OCI-LY7 (cell line): ENCODE measurements around the gene TRIM29. TPM values are rescaled to one million over a fixed set of nuclear protein-coding genes. Genes with fewer than 3 reads are reported as not detected.

Source experiments
- BruUV-seq: library from RNA; stranded (reverse); fragments of 400-500 nt; replicated peaks from 2 replicates; lab custom pipeline; 2021; lab: Mats Ljungman, UMichigan
- CTCF ChIA-PET: fragments of 300-600 bp; sonication (Branson Sonifier 250); formaldehyde crosslinking; loops from one replicate; lab custom pipeline; 2022; ENCODE audit warnings: antibody characterized with exemption; ENCODE audit not compliant: unreplicated experiment; lab: Charles Lee
- POLR2A ChIA-PET: fragments of 300-600 bp; sonication (Branson Sonifier 250); formaldehyde crosslinking; loops from one replicate; lab custom pipeline; 2022; ENCODE audit warnings: antibody characterized with exemption; lab: Charles Lee
- DNase-seq: peaks from one replicate; pipeline ENCODE4 v3.0.0-alpha.2; 2015; ENCODE audit warnings: low spot score
- H2AFZ ChIP-seq: fragments of 200-600 bp; sonication (generic), shearing (Covaris generic); 2 replicates; pipeline ENCODE4 v1.6.1; 2014; ENCODE audit warnings: mild to moderate bottlenecking, antibody characterized with exemption, low read length, moderate library complexity
- H3K27ac ChIP-seq: fragments of 200-600 bp; sonication (generic); 2 replicates; pipeline ENCODE4 v1.5.1; 2014; ENCODE audit warnings: mixed run types, low read depth, mild to moderate bottlenecking, moderate library complexity, low read length, inconsistent platforms; ENCODE audit not compliant: poor library complexity, severe bottlenecking
- H3K36me3 ChIP-seq: fragments of 200-600 bp; sonication (generic); 2 replicates; pipeline ENCODE4 v1.6.1; 2014; ENCODE audit warnings: mild to moderate bottlenecking, antibody characterized with exemption, low read length, moderate library complexity, mixed read lengths; ENCODE audit not compliant: insufficient read depth
- H3K4me1 ChIP-seq: fragments of 200-600 bp; sonication (generic); 2 replicates; pipeline ENCODE4 v1.5.1; 2014; ENCODE audit warnings: mild to moderate bottlenecking, low read length; ENCODE audit not compliant: insufficient read depth, poor library complexity, severe bottlenecking
- H3K4me2 ChIP-seq: fragments of 200-600 bp; sonication (generic); 2 replicates; pipeline ENCODE4 v1.6.1; 2014; ENCODE audit warnings: mild to moderate bottlenecking, low read length
- H3K4me3 ChIP-seq: fragments of 200-600 bp; sonication (generic); 2 replicates; pipeline ENCODE4 v1.5.1; 2014; ENCODE audit warnings: mild to moderate bottlenecking, low read depth, low read length; ENCODE audit not compliant: poor library complexity, severe bottlenecking
- H3K79me2 ChIP-seq: fragments of 200-600 bp; sonication (generic); 2 replicates; pipeline ENCODE4 v1.6.1; 2016; ENCODE audit warnings: low read depth, mild to moderate bottlenecking, low read length, moderate library complexity, mixed read lengths; ENCODE audit not compliant: insufficient read depth
- H3K9me2 ChIP-seq: fragments of 200-600 bp; sonication (generic); 2 replicates; pipeline ENCODE4 v1.6.1; 2016; ENCODE audit warnings: mild to moderate bottlenecking, low read length, mixed read lengths; ENCODE audit not compliant: insufficient read depth
- H3K9me3 ChIP-seq: fragments of 200-600 bp; sonication (generic); 2 replicates; pipeline ENCODE4 v1.6.1; 2014; ENCODE audit warnings: mild to moderate bottlenecking, mixed run types, low read length, mixed read lengths
- H4K20me1 ChIP-seq: fragments of 200-600 bp; sonication (generic); 2 replicates; pipeline ENCODE4 v1.6.1; 2014; ENCODE audit warnings: mild to moderate bottlenecking, antibody characterized with exemption, low read length, moderate library complexity, mixed read lengths; ENCODE audit not compliant: insufficient read depth
- EZH2phosphoT487 ChIP-seq: fragments of 200-600 bp; sonication (generic); IDR thresholded peaks from 2 replicates; pipeline ENCODE4 v1.6.1; 2018; ENCODE audit warnings: low read depth, borderline replicate concordance, mild to moderate bottlenecking, mixed run types, antibody characterized with exemption, low read length, moderate library complexity, mixed read lengths
- intact Hi-C: fragments of 100-400 bp; cut with micrococcal nuclease; formaldehyde crosslinking; loops from one replicate; pipeline ENCODE4 v1.10.0; 2022; ENCODE audit not compliant: unreplicated experiment
- total RNA-seq, 2 experiments: library from RNA; depleted of rRNA in 1 of 2; stranded (reverse); fragments of >200 nt in 1 of 2; shearing (Covaris generic) in 1 of 2; gene quantifications; 2 replicates each; pipeline ENCODE4 v1.2.3, GENCODE V29; 2014 to 2022
- TF ChIP-seq, protein P1 (sequence below): fragments of 200-600 bp; sonication (generic); conservative IDR thresholded peaks from 2 replicates; pipeline ENCODE4 v1.5.1; 2014; ENCODE audit warnings: mild to moderate bottlenecking, antibody characterized with exemption, low read length, moderate library complexity, mixed read lengths

The TRIM29 gene
- total RNA-seq, 2 experiments from 2014 or later, result not detected

DNA sequence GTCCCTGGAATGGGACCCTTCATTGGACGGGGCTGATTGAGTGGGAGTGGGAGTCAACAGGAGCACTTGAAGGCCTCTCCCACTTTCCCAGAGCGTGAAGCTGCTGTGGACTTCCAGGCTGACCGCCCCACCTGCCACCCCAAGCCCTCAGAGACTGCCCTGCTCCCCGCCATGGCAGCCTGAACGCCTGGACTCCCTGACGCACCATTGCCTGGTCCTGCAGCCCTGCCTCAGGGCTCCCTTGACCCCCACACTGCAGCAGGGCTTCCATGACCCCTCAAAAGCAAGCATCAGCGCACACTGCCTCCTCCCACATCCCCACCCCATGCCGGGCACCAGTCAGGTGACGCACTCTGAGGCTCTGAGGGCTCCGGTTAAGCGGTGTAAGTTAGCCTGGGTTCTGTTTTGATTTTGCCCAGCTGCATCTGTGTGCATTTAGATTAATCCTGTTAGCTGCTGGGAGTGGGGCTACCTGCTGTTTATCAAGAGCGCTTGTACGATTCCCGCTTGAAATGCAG lies 39.4 kb downstream of the TRIM29 start:
- ChIA-PET CTCF (no interaction called here), POLR2A (interaction anchor here (0.5 kb wide), 1 partner anchor 278 kb away, joined by 3 read pairs; no protein-coding TSS in a partner anchor)
- Histone ChIP-seq H3K4me3 (no peak overlapping the region), H3K9me3 (no peaks in the 10 kb centered on the region), H3K27ac (no peak overlapping the region), H3K79me2 (no peaks in the 10 kb centered on the region), H4K20me1 (no peaks in the 10 kb centered on the region), H3K4me2 (no peak overlapping the region), H3K4me1 (no peaks in the 10 kb centered on the region), H3K36me3 (no peaks in the 10 kb centered on the region), H3K9me2 (no peaks in the 10 kb centered on the region), H2AFZ (no peak overlapping the region)
- TF ChIP-seq, protein P1, sequence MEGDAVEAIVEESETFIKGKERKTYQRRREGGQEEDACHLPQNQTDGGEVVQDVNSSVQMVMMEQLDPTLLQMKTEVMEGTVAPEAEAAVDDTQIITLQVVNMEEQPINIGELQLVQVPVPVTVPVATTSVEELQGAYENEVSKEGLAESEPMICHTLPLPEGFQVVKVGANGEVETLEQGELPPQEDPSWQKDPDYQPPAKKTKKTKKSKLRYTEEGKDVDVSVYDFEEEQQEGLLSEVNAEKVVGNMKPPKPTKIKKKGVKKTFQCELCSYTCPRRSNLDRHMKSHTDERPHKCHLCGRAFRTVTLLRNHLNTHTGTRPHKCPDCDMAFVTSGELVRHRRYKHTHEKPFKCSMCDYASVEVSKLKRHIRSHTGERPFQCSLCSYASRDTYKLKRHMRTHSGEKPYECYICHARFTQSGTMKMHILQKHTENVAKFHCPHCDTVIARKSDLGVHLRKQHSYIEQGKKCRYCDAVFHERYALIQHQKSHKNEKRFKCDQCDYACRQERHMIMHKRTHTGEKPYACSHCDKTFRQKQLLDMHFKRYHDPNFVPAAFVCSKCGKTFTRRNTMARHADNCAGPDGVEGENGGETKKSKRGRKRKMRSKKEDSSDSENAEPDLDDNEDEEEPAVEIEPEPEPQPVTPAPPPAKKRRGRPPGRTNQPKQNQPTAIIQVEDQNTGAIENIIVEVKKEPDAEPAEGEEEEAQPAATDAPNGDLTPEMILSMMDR, result no peak
- no peak for TF ChIP-seq EZH2phosphoT487
- intact Hi-C loops, result no loop called here
- no peak for DNase-seq
- no TSS peak for BruUV-seq

DNA sequence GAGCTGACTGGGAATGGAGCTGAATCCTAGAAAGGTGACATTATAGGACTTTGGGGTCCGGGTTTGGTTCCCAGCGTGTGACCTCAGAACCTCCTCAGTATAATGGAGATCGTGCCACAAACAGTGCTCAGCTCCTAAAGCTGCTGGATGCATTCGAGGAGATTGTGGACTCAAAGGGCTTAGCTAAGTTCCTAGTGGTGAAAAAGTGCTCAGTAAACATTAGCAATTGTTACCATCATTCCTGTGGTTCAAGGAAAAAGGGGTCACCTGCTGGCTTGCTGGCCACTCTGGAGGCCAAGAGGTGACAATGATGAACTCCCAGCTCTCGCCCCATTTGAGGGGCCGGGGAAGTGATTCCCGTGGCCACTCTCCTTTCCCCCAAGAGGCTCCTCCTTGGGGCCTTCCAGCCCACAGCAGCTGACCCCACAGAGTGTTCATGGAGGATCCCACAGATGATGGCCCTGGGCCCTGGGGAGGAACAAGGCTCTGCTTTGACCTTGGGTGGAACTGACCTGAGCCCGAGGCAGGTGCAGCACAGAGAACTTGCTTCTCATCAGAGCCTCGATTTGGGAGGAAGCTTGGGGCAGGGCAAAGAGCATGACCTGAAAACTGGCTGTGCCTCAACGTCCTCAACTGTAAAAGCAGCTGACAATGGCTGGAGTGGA lies 40.1 kb downstream of the TRIM29 start:
- Histone ChIP-seq H3K4me3 (no peak overlapping the region), H3K9me3 (no peaks in the 10 kb centered on the region), H3K36me3 (no peaks in the 10 kb centered on the region), H4K20me1 (no peaks in the 10 kb centered on the region), H3K4me2 (no peak overlapping the region), H3K4me1 (no peaks in the 10 kb centered on the region), H3K79me2 (no peaks in the 10 kb centered on the region), H3K27ac (no peak overlapping the region), H3K9me2 (no peaks in the 10 kb centered on the region), H2AFZ (no peak overlapping the region)
- TF ChIP-seq, protein P1, result no peak
- no peak for TF ChIP-seq EZH2phosphoT487
- no peak for DNase-seq
- POLR2A ChIA-PET, result no interaction called here
- CTCF ChIA-PET, result interaction anchor here (0.5 kb wide), 1 partner anchor 461 kb away, joined by 4 read pairs; no protein-coding TSS in a partner anchor
- BruUV-seq, result no TSS peak
- intact Hi-C loops, result no loop called here
